ENCODE measurements around the gene EPHB1.
"Not testable (repeated sequence)": the region's sequence is repeated elsewhere in the genome, so short reads cannot be mapped to it uniquely, and the experiment has no call there.

The EPHB1 gene

DNA sequence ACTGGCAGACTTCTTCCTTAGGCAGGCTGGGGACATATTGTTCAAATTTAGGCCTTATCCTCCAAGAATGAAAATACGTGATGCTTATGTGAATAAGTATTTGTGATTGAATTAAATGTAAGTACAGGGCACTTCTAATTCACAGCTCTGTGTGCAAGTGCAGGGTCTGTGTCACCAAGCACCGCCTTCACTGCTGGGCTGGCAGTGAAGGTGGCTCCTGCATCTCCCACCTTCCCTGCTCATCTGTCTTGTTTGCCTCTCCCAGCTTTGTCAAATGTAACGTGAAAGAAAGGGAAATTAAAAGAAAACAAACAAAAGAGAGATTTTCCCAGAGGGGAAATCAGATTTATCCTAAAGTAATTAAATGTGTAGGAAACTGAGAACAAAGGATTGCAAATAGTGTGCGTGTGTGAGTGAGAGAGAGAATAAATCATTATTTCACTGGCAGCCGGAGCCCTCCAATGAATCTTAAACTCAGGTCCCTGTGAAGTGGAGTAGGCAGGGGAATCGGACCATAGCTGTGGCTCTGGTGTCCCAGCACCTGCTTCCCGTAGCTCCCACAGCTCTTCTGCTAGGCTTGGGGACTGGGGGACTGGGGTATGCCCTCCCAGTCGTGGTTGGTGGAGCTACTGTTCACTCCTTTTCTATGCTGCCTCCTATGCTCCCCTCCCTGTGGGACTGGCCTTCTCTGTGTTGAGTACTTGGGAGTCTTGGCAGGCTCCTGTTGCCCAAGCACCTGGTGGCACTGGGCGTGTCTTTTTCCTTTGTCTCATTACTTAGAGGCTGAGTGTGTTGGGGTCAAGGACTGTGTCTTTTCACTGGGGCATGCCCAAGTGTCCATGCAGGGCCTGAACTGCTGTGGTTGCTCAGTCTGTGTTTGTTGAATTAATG is 222.2 kb downstream of the EPHB1 start:
- no peak for DNase-seq (ENCODE audit: insufficient read length, low spot score)
- TF ChIP-seq PAX5 (IDR thresholded peaks at IDR 0.05; ENCODE audit: insufficient read depth, low read length, severe bottlenecking) (no peak), SPI1 (IDR thresholded peaks at IDR 0.05; ENCODE audit: low read depth, low read length) (no peak), TAF1 (IDR thresholded peaks at IDR 0.05; ENCODE audit: low read depth, low read length) (no peak), POLR2AphosphoS5 (IDR thresholded peaks at IDR 0.05; ENCODE audit: low read depth, low read length) (no peak), POU2F2 (IDR thresholded peaks at IDR 0.05; ENCODE audit: low read depth, low read length) (no peak), POLR2A (IDR thresholded peaks at IDR 0.05; ENCODE audit: low read depth, low read length) (no peak)
- no peak for FAIRE-seq

DNA sequence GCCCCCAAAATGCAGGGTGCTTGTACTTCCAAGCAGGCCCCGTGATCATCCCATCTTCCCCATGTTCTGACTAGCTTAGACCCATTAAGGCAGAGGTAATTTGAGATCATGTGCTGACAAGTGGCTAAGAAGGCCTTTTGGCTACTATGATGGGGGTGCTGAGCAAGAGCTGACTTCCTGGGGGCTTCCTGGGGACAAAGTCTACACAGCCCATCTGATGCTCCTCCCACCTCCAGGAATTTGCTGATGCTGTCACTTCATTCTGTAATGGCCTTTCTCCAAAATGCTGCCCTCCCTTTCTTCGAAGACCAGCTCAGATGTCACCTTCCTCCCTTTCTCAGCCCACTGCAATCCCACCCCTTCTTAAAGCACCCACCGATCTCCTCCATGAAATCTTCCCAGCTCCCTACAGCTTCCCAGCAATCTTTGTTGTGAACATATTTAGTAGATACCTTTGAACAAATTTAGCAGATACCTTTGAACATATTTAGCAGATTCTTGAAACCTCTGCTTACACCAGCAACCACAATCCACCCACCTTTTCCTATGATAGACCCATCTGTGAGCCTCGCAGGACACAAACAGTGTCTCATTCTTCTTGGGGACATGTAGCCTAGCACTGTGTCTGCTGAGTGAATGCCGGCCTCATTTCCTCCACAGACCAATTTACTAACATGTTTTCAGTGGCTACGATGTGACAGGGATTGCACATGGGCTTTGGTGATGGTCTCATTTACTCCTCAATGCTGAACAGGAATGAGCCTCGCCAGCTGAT is 223.3 kb downstream of the EPHB1 start:
- DNase-seq (ENCODE audit: insufficient read length, low spot score) (no peak), FAIRE-seq (no peak)
- TF ChIP-seq TAF1 (IDR thresholded peaks at IDR 0.05; ENCODE audit: low read depth, low read length) (no peak), SPI1 (IDR thresholded peaks at IDR 0.05; ENCODE audit: low read depth, low read length) (no peak), POLR2A (IDR thresholded peaks at IDR 0.05; ENCODE audit: low read depth, low read length) (no peak), POU2F2 (IDR thresholded peaks at IDR 0.05; ENCODE audit: low read depth, low read length) (no peak), PAX5 (IDR thresholded peaks at IDR 0.05; ENCODE audit: insufficient read depth, low read length, severe bottlenecking) (no peak)

DNA sequence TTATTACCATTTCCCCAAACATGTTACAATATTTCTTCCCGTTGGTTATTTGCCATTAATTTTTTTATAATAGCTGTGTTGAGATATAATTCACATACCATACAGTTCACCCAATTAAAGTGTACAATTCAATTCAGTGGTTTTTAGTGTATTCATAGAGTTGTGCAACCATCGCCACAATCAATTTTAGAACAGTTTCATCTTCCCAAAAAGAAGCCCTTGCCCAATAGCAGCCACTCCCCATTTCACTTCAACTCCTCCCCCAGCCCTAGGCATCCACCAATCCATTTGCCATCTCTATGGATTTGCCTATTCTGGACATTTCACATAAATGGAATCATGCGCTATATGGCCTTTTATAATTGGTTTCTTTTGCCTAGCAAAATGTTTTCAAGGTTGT is 225.1 kb downstream of the EPHB1 start:
- DNase-seq (ENCODE audit: insufficient read length, low spot score) (no peak), FAIRE-seq (no peak)
- TF ChIP-seq POLR2AphosphoS5 (IDR thresholded peaks at IDR 0.05; ENCODE audit: low read depth, low read length) (no peak), TAF1 (IDR thresholded peaks at IDR 0.05; ENCODE audit: low read depth, low read length) (no peak), PAX5 (IDR thresholded peaks at IDR 0.05; ENCODE audit: insufficient read depth, low read length, severe bottlenecking) (no peak), SPI1 (IDR thresholded peaks at IDR 0.05; ENCODE audit: low read depth, low read length) (no peak), POLR2A (IDR thresholded peaks at IDR 0.05; ENCODE audit: low read depth, low read length) (no peak)

DNA sequence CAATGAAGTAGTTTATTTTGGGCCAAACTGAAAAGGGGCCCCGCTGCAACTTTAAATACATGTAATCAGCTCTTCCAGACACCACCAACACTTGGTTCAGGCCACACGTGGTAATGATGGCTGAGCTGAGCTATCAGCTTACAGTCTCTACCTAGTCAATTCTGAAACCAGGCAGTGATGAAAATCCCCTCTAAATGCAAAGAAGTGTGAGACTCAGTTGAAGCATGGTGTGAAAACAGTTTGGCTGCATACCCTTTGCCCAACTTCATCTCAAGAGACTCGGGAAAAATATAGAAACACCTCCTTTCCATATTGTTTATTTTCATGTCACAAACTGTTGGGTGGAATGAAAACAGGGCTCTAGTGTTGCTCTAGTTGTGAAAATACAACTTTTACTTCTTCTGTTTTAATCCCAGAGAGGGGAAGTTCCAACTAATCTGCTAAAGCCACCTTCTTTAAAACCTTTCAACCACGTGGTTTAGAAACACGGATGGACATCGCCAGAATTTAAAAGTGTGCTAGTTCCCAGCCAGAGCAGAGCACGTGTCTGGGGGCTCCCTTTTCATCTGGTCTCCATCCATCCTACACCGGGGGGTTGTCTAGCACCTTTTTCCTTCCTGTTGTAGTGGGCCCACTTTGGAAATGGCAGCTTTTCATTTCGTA is 229.1 kb downstream of the EPHB1 start:
- FAIRE-seq, result no peak
- no peak for DNase-seq (ENCODE audit: insufficient read length, low spot score)
- TF ChIP-seq TAF1 (IDR thresholded peaks at IDR 0.05; ENCODE audit: low read depth, low read length), result no peak

DNA sequence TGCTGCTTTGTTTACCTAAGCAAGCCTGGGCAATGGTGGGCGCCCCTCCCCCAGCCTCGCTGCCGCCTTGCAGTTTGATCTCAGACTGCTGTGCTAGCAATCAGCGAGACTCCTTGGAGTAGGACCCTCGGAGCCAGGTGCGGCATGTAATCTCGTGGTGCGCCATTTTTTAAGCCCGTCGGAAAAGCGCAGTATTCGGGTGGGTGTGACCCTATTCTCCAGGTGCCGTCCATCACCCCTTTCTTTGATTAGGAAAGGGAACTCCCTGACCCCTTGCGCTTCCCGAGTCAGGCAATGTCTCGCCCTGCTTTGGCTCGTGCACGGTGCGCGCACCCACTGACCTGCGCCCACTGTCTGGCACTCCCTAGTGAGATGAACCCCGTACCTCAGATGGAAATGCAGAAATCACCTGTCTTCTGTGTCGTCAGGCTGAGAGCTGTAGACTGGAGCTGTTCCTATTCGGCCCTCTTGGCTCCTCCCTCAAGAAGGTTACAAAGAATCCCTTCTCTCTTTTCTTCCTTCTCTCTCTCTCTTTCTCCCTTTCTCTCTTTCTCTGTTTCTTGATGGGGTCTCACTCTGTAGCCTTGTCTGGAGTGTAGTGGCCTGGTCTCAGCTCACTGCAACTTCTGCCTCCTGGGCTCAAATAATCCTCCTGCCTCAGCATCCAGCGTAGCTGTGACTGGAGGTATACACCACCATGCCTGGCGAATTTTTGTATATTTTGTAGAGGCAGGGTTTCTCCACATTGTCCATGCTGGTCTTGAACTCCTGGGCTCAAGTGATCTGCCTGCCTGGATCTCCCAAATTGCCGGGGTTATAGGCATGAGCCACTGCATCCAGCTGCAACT is 235.9 kb downstream of the EPHB1 start:
- FAIRE-seq; DNase-seq (ENCODE audit: insufficient read length, low spot score): not testable (repeated sequence)

DNA sequence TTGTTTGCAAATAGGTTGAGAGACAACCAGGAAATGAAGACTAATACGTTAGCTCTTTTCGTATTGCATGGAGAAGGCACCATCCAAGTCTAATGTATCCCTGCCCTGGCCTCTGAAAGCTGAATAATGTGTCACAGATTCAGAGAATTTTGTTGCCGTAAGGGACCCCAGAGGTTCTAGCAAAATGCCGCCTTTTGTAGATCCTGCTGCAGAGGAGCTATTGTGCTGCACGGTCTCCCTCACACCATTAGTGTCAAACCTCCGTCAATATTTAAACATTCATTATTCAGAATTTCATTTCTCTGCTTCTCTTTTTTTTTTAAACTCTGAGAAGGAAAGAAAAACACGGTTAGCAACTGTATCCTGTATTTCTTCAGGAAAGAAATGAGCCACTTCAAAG is 238.7 kb downstream of the EPHB1 start:
- TF ChIP-seq SPI1 (IDR thresholded peaks at IDR 0.05; ENCODE audit: low read depth, low read length), result no peak
- TF ChIP-seq TAF1 (IDR thresholded peaks at IDR 0.05; ENCODE audit: low read depth, low read length), result no peak
- no peak for TF ChIP-seq POLR2AphosphoS5 (IDR thresholded peaks at IDR 0.05; ENCODE audit: low read depth, low read length)
- no peak for TF ChIP-seq PAX5 (IDR thresholded peaks at IDR 0.05; ENCODE audit: insufficient read depth, low read length, severe bottlenecking)
- no peak for TF ChIP-seq POLR2A (IDR thresholded peaks at IDR 0.05; ENCODE audit: low read depth, low read length)
- TF ChIP-seq POU2F2 (IDR thresholded peaks at IDR 0.05; ENCODE audit: low read depth, low read length), result no peak
- no peak for DNase-seq (ENCODE audit: insufficient read length, low spot score)
- FAIRE-seq, result no peak

DNA sequence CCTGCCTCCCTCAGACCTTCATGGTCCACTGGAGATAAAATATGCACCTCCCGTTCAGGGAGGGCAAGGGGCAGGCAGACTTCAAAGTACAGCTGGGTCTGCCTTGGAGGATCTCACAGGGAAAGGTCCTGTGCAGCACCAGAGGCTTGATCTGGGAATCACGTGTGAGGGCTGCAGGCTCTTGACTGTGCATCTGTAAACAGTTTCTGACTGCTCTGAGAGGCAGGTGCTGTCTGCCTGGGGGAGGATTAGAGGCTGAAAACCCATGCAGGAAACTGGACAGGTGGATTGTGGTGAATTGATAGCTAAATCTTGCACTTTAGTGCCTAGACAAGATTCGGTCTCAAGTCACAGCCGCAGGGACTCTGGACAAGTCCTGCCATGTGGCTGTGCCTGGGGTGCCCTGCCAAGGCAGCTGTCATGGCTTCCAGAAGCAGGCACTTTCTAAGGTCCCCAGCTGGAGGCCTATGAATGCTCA is 239.3 kb downstream of the EPHB1 start:
- no peak for FAIRE-seq
- no peak for DNase-seq (ENCODE audit: insufficient read length, low spot score)
- TF ChIP-seq SPI1 (IDR thresholded peaks at IDR 0.05; ENCODE audit: low read depth, low read length) (no peak), PAX5 (IDR thresholded peaks at IDR 0.05; ENCODE audit: insufficient read depth, low read length, severe bottlenecking) (no peak), POLR2A (IDR thresholded peaks at IDR 0.05; ENCODE audit: low read depth, low read length) (no peak), POU2F2 (IDR thresholded peaks at IDR 0.05; ENCODE audit: low read depth, low read length) (no peak), POLR2AphosphoS5 (IDR thresholded peaks at IDR 0.05; ENCODE audit: low read depth, low read length) (no peak), TAF1 (IDR thresholded peaks at IDR 0.05; ENCODE audit: low read depth, low read length) (no peak)

DNA sequence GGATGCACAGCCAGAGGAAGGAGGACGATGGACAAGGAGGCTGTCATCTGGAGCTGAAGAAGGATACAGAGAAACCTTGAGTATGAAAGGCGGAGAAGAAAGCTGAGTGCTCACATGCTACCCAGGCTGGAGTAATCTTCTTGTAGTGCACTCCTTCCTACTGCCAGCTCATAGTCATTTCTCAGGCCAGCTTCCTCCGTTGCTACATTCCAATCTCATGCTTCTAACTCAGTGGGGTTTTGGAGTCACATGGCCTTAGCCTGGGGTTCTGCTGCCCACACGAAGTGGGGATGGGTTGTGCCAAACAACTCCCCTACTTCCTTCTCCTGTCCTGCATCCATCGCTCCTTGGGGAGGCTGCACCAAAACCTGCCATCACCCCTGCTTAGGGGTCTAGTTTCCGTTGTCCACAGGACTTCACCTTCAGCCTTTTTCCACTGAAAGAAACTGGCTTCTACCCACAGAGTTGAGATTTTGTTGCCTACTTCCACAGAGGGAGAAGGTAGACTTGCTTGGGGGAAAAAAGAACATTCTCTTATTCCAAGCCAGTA is 239.9 kb downstream of the EPHB1 start:
- FAIRE-seq (no peak), DNase-seq (ENCODE audit: insufficient read length, low spot score) (no peak)
- TF ChIP-seq POLR2AphosphoS5 (IDR thresholded peaks at IDR 0.05; ENCODE audit: low read depth, low read length) (no peak), POU2F2 (IDR thresholded peaks at IDR 0.05; ENCODE audit: low read depth, low read length) (no peak), SPI1 (IDR thresholded peaks at IDR 0.05; ENCODE audit: low read depth, low read length) (no peak), TAF1 (IDR thresholded peaks at IDR 0.05; ENCODE audit: low read depth, low read length) (no peak), POLR2A (IDR thresholded peaks at IDR 0.05; ENCODE audit: low read depth, low read length) (no peak), PAX5 (IDR thresholded peaks at IDR 0.05; ENCODE audit: insufficient read depth, low read length, severe bottlenecking) (no peak)

DNA sequence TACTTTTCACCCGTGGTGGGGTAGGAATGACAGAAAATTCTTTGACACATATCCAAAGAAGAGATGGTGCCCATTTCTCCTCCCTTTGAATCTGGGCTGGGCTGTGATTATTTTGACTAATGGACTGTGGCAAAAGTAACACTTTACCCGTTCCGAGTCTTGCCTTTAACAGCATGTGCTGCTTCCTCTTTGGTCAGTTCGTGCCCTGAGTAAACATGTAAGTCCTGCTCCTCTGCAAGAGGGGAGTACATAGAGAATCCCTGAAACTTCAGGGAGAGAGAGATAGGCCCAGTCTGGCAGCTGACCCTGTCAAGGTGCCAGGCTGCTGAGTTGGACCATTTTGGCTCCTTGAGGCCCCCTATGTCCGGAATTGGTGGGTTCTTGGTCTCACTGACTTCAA is 243.1 kb downstream of the EPHB1 start:
- no peak for TF ChIP-seq POU2F2 (IDR thresholded peaks at IDR 0.05; ENCODE audit: low read depth, low read length)
- no peak for TF ChIP-seq SPI1 (IDR thresholded peaks at IDR 0.05; ENCODE audit: low read depth, low read length)
- no peak for TF ChIP-seq POLR2A (IDR thresholded peaks at IDR 0.05; ENCODE audit: low read depth, low read length)
- TF ChIP-seq PAX5 (IDR thresholded peaks at IDR 0.05; ENCODE audit: insufficient read depth, low read length, severe bottlenecking), result no peak
- FAIRE-seq (no peak), DNase-seq (ENCODE audit: insufficient read length, low spot score) (no peak)

DNA sequence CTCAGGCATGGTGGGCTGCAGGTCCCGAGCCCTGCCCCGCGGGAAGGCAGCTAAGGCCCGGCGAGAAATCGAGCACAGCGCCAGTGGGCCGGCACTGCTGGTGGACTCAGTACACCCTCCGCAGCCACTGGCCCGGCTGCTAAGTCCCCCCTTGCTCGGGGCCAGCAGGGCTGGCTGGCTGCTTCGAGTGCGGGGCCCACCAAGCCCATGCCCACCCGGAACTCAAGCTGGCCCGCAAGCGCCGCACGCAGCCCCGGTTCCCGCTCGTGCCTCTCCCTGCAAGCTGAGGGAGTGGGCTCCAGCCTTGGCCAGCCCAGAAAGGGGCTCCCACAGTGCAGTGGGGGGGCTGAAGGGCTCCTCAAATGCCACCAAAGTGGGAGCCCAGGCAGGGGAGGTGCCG is 244.5 kb downstream of the EPHB1 start:
- FAIRE-seq; DNase-seq (ENCODE audit: insufficient read length, low spot score): not testable (repeated sequence)

Measured in GM12891 (cell line).